Liver (tissue), 9 donors: ENCODE measurements around the gene DNAI2. TPM values are rescaled to one million over a fixed set of nuclear protein-coding genes. Genes with fewer than 3 reads are reported as not detected.

Experiments
- DNase-seq: peaks from one replicate; pipeline ENCODE4 v3.0.0-alpha.2; 2017; ENCODE audit warnings: low spot score
- H3K27ac ChIP-seq, 2 donors: one replicate each; pipeline ENCODE4 v1.7.0; 2013; ENCODE audit warnings: inconsistent platforms in 2 of 2, low read length in 2 of 2, control low read depth in 1 of 2, low read depth in 1 of 2, mild to moderate bottlenecking in 1 of 2
- H3K27me3 ChIP-seq, 4 donors: one replicate each; pipeline versions ENCODE4 v1.6.1 to v1.7.0; 2013; ENCODE audit warnings: low read length in 3 of 4, inconsistent platforms in 1 of 4, mild to moderate bottlenecking in 1 of 4, moderate library complexity in 1 of 4; ENCODE audit not compliant: control insufficient read depth in 4 of 4, insufficient read depth in 4 of 4
- H3K36me3 ChIP-seq, 4 donors: one replicate each; pipeline versions ENCODE4 v1.6.1 to v1.7.0; 2013; ENCODE audit warnings: low read length in 3 of 4, mild to moderate bottlenecking in 3 of 4, low read depth in 1 of 4, moderate library complexity in 1 of 4; ENCODE audit not compliant: control insufficient read depth in 4 of 4, insufficient read depth in 3 of 4
- H3K4me1 ChIP-seq, 4 donors: one replicate each; pipeline versions ENCODE4 v1.6.1 to v1.7.0; 2013; ENCODE audit warnings: low read length in 3 of 4, mild to moderate bottlenecking in 3 of 4, moderate library complexity in 1 of 4; ENCODE audit not compliant: control insufficient read depth in 4 of 4, insufficient read depth in 4 of 4
- H3K4me3 ChIP-seq, 3 donors: one replicate each; pipeline versions ENCODE4 v1.6.1 to v1.7.0; 2013; ENCODE audit warnings: low read length in 3 of 3, control low read depth in 1 of 3, low read depth in 1 of 3, mild to moderate bottlenecking in 1 of 3
- H3K9ac ChIP-seq, 2 donors: one replicate each; pipeline ENCODE4 v1.7.0; 2013; ENCODE audit warnings: low read length in 2 of 2, mild to moderate bottlenecking in 2 of 2, moderate library complexity in 2 of 2, control low read depth in 1 of 2, low read depth in 1 of 2
- H3K9me3 ChIP-seq, 4 donors: one replicate each; pipeline versions ENCODE4 v1.6.1 to v1.7.0; 2013; ENCODE audit warnings: low read length in 3 of 4; ENCODE audit not compliant: control insufficient read depth in 4 of 4
- CTCF ChIP-seq: fragments of 150-350 bp; IDR thresholded peaks from 2 replicates; pipeline ENCODE4 v1.5.1; 2017; ENCODE audit warnings: improper control_type of control experiment, low read depth, low read length; ENCODE audit not compliant: missing input control
- EGR1 ChIP-seq, 2 donors: IDR thresholded peaks; 2 replicates each; pipeline ENCODE4 v1.6.1; 2016 to 2018; ENCODE audit warnings: antibody characterized with exemption in 2 of 2, low read depth in 2 of 2
- FOXA1 ChIP-seq: IDR thresholded peaks from 2 replicates; pipeline ENCODE4 v1.6.1; 2016; ENCODE audit warnings: antibody characterized with exemption
- FOXA2 ChIP-seq: IDR thresholded peaks from 2 replicates; pipeline ENCODE4 v1.6.1; 2016; ENCODE audit warnings: antibody characterized with exemption
- GABPA ChIP-seq, 2 donors: IDR thresholded peaks in 1 of 2; conservative IDR thresholded peaks in 1 of 2; 2 replicates each; pipeline ENCODE4 v1.6.1; 2016; ENCODE audit warnings: antibody characterized with exemption in 2 of 2, mild to moderate bottlenecking in 1 of 2, moderate library complexity in 1 of 2
- HNF4G ChIP-seq: IDR thresholded peaks from 2 replicates; pipeline ENCODE4 v1.6.1; 2016; ENCODE audit warnings: antibody characterized with exemption
- JUND ChIP-seq, 2 donors: IDR thresholded peaks; 2 replicates each; pipeline ENCODE4 v1.6.1; 2016; ENCODE audit warnings: antibody characterized with exemption in 2 of 2
- MAX ChIP-seq: IDR thresholded peaks from 2 replicates; pipeline ENCODE4 v1.6.1; 2016; ENCODE audit warnings: antibody characterized with exemption
- NR2F2 ChIP-seq: IDR thresholded peaks from 2 replicates; pipeline ENCODE4 v1.6.1; 2016; ENCODE audit warnings: antibody characterized with exemption
- RXRA ChIP-seq, 2 donors: IDR thresholded peaks; 2 replicates each; pipeline ENCODE4 v1.6.1; 2017 to 2018; ENCODE audit warnings: antibody characterized with exemption in 2 of 2, mild to moderate bottlenecking in 1 of 2
- TAF1 ChIP-seq: conservative IDR thresholded peaks from 2 replicates; pipeline ENCODE4 v1.6.1; 2016; ENCODE audit warnings: antibody characterized with exemption, mild to moderate bottlenecking
- YY1 ChIP-seq: IDR thresholded peaks from 2 replicates; pipeline ENCODE4 v1.6.1; 2016; ENCODE audit warnings: antibody characterized with exemption, mild to moderate bottlenecking
- WGBS: extraction: QIAGEN DNeasy Blood & Tissue Kit; methylation state at CpG from one replicate; pipeline ENCODE4 v1.1.7; 2013; 5-methylcytosine and 5-hydroxymethylcytosine counted together
- polyA plus RNA-seq, 2 donors: library from polyadenylated mRNA; stranded (reverse) in 1 of 2; unstranded in 1 of 2; fragments of 200-250 nt in 1 of 2; fragments of >200 nt in 1 of 2; fragmentation: Nextera tagmentation in 1 of 2; extraction: Ambion mirVana in 1 of 2; gene quantifications; one replicate each; pipeline versions ENCODE4 v1.2.1 to v1.2.3, GENCODE V29; 2013 to 2015
- total RNA-seq, 2 donors: library from RNA; depleted of rRNA; stranded (reverse); fragments of >200 nt; gene quantifications; one replicate each; pipeline ENCODE4 v1.2.3, GENCODE V29; 2014
- TF ChIP-seq, protein P1 (sequence below): IDR thresholded peaks from 2 replicates; pipeline ENCODE4 v1.6.1; 2016; ENCODE audit warnings: antibody characterized with exemption
- donor health status: healthy.
- donor health status: healthy.
- donor health status: healthy.
- donor health status: healthy.
- donor health status: healthy.

DNAI2 gene
- total and polyA plus RNA-seq, 4 donors = not detected

DNA sequence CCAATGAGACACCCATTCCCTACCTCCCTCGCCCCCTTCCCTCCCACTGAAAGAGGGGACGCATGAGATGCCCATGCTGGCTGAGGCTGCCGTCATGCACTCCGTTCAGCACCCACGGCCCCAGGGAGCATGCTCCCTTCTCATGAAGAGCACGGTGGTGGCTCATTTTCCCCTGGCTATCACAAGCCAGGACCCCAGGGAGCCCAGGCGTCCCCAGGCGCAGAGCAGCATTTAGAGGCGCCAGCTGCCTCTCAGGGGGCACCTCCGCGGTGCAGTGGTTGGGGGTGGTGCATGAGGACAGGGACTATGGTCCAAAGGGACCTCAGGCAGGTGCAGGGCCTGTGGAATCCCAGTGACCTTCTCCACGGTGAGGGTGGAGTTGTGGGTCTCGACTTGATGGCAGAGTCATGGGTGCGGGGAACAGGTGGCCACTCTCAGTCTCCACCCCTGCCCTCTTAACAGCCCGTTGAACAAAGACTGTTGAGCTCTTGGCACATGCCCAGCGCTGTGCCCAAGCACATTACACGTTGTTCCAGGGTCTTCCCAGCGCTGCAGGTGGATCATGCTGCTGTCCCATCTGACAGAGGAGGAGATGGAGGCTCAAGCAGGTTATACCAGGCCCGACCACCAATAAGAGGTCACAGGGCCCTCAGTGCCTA lies 65.6 kb downstream of the DNAI2 start:
- TF ChIP-seq, protein P1, sequence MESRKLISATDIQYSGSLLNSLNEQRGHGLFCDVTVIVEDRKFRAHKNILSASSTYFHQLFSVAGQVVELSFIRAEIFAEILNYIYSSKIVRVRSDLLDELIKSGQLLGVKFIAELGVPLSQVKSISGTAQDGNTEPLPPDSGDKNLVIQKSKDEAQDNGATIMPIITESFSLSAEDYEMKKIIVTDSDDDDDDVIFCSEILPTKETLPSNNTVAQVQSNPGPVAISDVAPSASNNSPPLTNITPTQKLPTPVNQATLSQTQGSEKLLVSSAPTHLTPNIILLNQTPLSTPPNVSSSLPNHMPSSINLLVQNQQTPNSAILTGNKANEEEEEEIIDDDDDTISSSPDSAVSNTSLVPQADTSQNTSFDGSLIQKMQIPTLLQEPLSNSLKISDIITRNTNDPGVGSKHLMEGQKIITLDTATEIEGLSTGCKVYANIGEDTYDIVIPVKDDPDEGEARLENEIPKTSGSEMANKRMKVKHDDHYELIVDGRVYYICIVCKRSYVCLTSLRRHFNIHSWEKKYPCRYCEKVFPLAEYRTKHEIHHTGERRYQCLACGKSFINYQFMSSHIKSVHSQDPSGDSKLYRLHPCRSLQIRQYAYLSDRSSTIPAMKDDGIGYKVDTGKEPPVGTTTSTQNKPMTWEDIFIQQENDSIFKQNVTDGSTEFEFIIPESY = no peak
- TF ChIP-seq GABPA (IDR thresholded peaks at IDR 0.05 in 1 of 2, conservative IDR thresholded peaks at IDR 0.05 in 1 of 2) (no peak), HNF4G (no peak), TAF1 (no peak), YY1 (no peak), FOXA1 (no peak), RXRA (IDR thresholded peaks at IDR 0.05) (no peak)
- peaks cover 0 to 2% (median 0%) of the 10 kb centered on the region in 4 donors for H3K4me1 ChIP-seq
- H3K4me3 ChIP-seq = no peak overlapping the region
- no peaks in the 10 kb centered on the region for H3K9me3 ChIP-seq
- H3K9ac ChIP-seq = no peak overlapping the region
- H3K27ac ChIP-seq = no peak overlapping the region
- no peaks in the 10 kb centered on the region for H3K36me3 ChIP-seq
- DNase-seq = no peak
- 81% methylated on average over 19 of the region's 19 CpGs for WGBS
- H3K27me3 ChIP-seq = peaks cover 0 to 2% (median 0%) of the 10 kb centered on the region in 4 donors

GRCh38 chr17:74340470-74341023 lies 66.5 kb downstream of the DNAI2 start:
- 66% methylated on average over 13 of the region's 13 CpGs for WGBS
- H3K4me1 ChIP-seq = peaks cover 0 to 2% (median 0%) of the 10 kb centered on the region in 4 donors
- peaks cover 0 to 6% (median 0%) of the 10 kb centered on the region in 4 donors for H3K27me3 ChIP-seq
- no peak overlapping the region for H3K27ac ChIP-seq
- no peak for TF ChIP-seq EGR1 (IDR thresholded peaks at IDR 0.05; ENCODE audit: low read depth in 2 of 2)
- TF ChIP-seq FOXA2 = no peak
- TF ChIP-seq HNF4G = no peak
- TF ChIP-seq GABPA (IDR thresholded peaks at IDR 0.05 in 1 of 2, conservative IDR thresholded peaks at IDR 0.05 in 1 of 2) = no peak
- TF ChIP-seq MAX = no peak
- H3K9me3 ChIP-seq = no peaks in the 10 kb centered on the region
- H3K9ac ChIP-seq = no peak overlapping the region
- no peak overlapping the region for H3K4me3 ChIP-seq
- DNase-seq = no peak
- H3K36me3 ChIP-seq = no peaks in the 10 kb centered on the region

GRCh38 chr17:74342224-74342623 lies 68.2 kb downstream of the DNAI2 start:
- H3K27me3 ChIP-seq = peaks cover 0 to 6% (median 0%) of the 10 kb centered on the region in 4 donors
- WGBS = 72% methylated on average over 10 of the region's 10 CpGs
- no peak for DNase-seq
- H3K4me1 ChIP-seq = peaks cover 0 to 2% (median 0%) of the 10 kb centered on the region in 4 donors
- no peak for TF ChIP-seq FOXA1
- TF ChIP-seq GABPA (IDR thresholded peaks at IDR 0.05 in 1 of 2, conservative IDR thresholded peaks at IDR 0.05 in 1 of 2) = no peak
- TF ChIP-seq JUND (IDR thresholded peaks at IDR 0.05) = no peak
- TF ChIP-seq NR2F2 = no peak
- TF ChIP-seq EGR1 (IDR thresholded peaks at IDR 0.05; ENCODE audit: low read depth in 2 of 2) = no peak
- no peak for TF ChIP-seq CTCF
- no peak overlapping the region for H3K27ac ChIP-seq
- H3K9me3 ChIP-seq = no peaks in the 10 kb centered on the region
- no peak overlapping the region for H3K9ac ChIP-seq
- no peak overlapping the region for H3K4me3 ChIP-seq
- no peaks in the 10 kb centered on the region for H3K36me3 ChIP-seq
